Activated naive CD8-positive, alpha-beta T cell (primary cell): ENCODE measurements around the gene ZFP64.

Experiments used
- H3K27ac Mint-ChIP-seq: one replicate; pipeline ENCODE4 v1.8.0; 2021; ENCODE audit warnings: mixed read lengths
- H3K27me3 Mint-ChIP-seq: one replicate; pipeline ENCODE4 v1.8.0; 2021; ENCODE audit warnings: mixed read lengths
- H3K36me3 Mint-ChIP-seq: one replicate; pipeline ENCODE4 v1.8.0; 2021; ENCODE audit warnings: mixed read lengths
- H3K4me1 Mint-ChIP-seq: one replicate; pipeline ENCODE4 v1.8.0; 2021; ENCODE audit warnings: low read depth, mixed read lengths
- H3K4me3 Mint-ChIP-seq: one replicate; pipeline ENCODE4 v1.8.0; 2021; ENCODE audit warnings: mild to moderate bottlenecking, mixed read lengths
- H3K9me3 Mint-ChIP-seq: one replicate; pipeline ENCODE4 v1.8.0; 2021; ENCODE audit warnings: low read depth, mixed read lengths

The ZFP64 gene

GRCh38 chr20:52118016-52118623 is 73.5 kb downstream of the ZFP64 start:
- H3K4me3 Mint-ChIP-seq: no peak overlapping the region
- H3K27me3 Mint-ChIP-seq: no peaks in the 10 kb centered on the region
- H3K27ac Mint-ChIP-seq: no peak overlapping the region
- no peaks in the 10 kb centered on the region for H3K4me1 Mint-ChIP-seq
- H3K36me3 Mint-ChIP-seq: peaks cover 8% of the 10 kb centered on the region
- H3K9me3 Mint-ChIP-seq: no peaks in the 10 kb centered on the region

GRCh38 chr20:52110456-52110855 is 81.1 kb downstream of the ZFP64 start:
- H3K27me3 Mint-ChIP-seq: peaks cover 5% of the 10 kb centered on the region
- no peak overlapping the region for H3K27ac Mint-ChIP-seq

DNA sequence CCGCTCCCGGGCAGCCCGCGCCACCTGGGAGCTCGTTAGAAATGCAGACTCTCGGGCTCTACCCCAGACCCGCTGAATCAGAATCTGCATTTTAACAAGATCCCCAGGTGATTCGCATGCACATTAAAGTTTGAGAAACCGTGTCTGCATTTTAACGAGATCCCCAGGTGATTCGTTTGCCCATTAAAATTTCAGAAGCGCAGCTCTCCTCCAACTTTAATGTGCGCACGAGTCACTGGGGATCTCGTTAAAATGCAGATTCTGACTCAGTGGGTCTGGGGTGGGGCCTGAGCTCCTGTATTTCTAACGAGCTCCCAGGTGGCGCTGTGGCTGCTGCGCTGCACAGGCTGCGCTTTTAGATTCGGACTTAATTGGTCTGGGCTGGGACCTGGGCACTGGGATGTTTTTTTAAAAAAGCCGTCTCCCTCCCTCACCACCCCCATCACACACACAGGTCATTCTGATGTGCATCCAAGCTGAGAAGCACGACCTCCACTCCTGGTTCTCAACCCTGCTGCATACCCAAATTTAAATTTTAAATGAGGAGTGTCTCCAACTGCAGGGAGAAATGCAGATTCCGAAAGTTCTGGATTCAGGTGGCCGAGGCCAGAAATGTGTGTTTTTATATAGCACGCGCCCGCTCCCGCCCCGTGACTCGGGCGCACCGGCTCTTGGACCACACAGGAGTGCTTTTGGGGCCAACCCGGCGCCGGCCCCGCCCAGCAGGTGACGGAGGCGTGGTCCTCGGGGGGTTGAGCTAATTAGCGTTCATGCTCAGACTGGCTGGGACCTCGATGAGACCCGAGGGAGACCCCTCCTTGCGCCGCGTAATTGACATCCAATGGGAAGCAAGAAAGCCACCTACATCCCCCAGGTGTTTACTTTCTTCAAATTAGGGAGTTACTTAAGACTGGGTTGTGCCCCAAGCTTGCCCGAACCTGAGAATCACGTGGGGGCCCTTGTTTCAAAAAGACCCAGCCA is 85.8 kb downstream of the ZFP64 start:
- Mint-ChIP-seq H3K27ac (no peak overlapping the region), H3K36me3 (peaks cover 6% of the 10 kb centered on the region), H3K9me3 (no peaks in the 10 kb centered on the region), H3K4me1 (peaks cover 21% of the 10 kb centered on the region), H3K27me3 (peaks cover 15% of the 10 kb centered on the region), H3K4me3 (peak overlapping the region; percentile 62)

More at GRCh38 chr20:52110456-52110855, 81.1 kb downstream of the ZFP64 start:
- Mint-ChIP-seq H3K4me1 (peaks cover 4% of the 10 kb centered on the region), H3K4me3 (no peak overlapping the region), H3K9me3 (no peaks in the 10 kb centered on the region), H3K36me3 (peaks cover 6% of the 10 kb centered on the region)

DNA sequence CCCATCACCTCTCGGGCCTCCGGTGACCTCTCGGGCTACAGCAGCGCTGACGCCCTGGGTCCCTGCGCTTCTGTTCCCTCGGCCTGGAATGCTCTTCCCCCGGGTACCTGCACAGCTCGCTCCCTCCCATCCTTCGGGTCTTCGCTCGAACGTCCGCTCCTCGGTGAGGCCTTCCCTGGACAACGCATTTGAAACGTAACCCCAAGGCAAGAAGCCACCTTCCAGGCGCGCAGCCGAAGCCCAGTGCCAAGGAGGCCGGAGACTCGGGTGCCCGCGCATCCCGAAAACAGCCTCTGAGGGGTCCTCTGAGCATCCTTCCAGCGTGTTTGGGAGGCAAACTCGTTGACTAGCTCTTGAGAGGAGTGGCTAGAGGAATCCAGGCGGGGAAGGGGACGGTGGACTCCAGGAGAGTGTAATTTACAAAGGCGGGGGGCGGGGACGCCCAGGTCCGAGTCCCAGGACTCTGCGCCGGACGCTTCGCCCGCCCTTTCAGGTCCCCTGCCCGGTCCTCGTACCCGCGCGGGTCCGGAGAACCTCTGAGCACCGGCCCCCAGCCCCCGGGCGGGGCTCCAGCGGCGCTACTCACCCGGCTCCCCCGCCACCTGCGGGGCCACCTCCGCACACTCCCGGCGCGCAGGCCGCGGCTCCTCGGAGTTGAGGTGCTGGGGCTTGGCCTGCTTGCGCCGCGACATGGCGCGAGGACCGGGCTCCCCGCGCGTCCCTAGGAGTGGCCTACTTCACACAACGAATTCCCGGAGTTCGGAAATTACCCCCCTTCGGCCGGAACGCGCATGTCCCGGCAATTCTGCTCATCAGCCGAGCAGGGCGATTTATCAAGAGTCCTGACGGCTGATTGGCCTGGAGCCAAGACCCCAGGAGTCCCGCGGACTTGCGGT is 86.8 kb downstream of the ZFP64 start:
- Mint-ChIP-seq H3K27me3 (peaks cover 15% of the 10 kb centered on the region), H3K4me1 (peaks cover 21% of the 10 kb centered on the region), H3K4me3 (peak overlapping the region; percentile 84), H3K27ac (no peak overlapping the region), H3K36me3 (peaks cover under 1% of the 10 kb centered on the region), H3K9me3 (no peaks in the 10 kb centered on the region)

GRCh38 chr20:52103913-52104545 is 87.5 kb downstream of the ZFP64 start:
- no peak overlapping the region for H3K27ac Mint-ChIP-seq
- no peaks in the 10 kb centered on the region for H3K9me3 Mint-ChIP-seq
- H3K27me3 Mint-ChIP-seq: peaks cover 15% of the 10 kb centered on the region
- H3K4me3 Mint-ChIP-seq: peak overlapping the region; percentile 84
- H3K4me1 Mint-ChIP-seq: peaks cover 21% of the 10 kb centered on the region
- no peaks in the 10 kb centered on the region for H3K36me3 Mint-ChIP-seq

- peak overlapping the region; percentile 84 for H3K4me3 Mint-ChIP-seq
- no peaks in the 10 kb centered on the region for H3K36me3 Mint-ChIP-seq
- no peak overlapping the region for H3K27ac Mint-ChIP-seq
- peaks cover 13% of the 10 kb centered on the region for H3K27me3 Mint-ChIP-seq
- H3K9me3 Mint-ChIP-seq: no peaks in the 10 kb centered on the region
- peaks cover 21% of the 10 kb centered on the region for H3K4me1 Mint-ChIP-seq
Measured at GRCh38 chr20:52103335-52103912, 88.2 kb downstream of the ZFP64 start.

DNA sequence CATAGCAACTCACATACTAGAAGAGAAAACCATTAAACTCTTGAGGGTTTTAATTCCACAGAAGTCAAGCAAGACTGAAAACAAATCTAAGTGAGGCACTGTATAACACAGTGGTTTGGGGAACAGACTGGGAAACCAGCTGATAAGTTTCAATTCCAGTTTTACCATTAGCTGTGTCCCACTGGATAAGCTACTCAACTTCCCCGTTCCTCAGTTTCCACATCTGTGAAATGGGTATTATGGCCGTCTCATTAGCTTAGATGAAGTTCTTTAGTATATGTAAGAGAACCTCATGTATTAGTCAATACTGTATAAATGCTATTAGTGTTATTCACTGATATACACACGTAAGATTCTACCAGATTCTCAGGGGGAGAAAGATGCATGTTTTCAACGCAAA is 89.0 kb downstream of the ZFP64 start:
- Mint-ChIP-seq H3K27ac (no peak overlapping the region), H3K4me1 (peaks cover 21% of the 10 kb centered on the region), H3K4me3 (peak overlapping the region; percentile 11), H3K27me3 (peaks cover 13% of the 10 kb centered on the region), H3K9me3 (no peaks in the 10 kb centered on the region), H3K36me3 (peaks cover 2% of the 10 kb centered on the region)

DNA sequence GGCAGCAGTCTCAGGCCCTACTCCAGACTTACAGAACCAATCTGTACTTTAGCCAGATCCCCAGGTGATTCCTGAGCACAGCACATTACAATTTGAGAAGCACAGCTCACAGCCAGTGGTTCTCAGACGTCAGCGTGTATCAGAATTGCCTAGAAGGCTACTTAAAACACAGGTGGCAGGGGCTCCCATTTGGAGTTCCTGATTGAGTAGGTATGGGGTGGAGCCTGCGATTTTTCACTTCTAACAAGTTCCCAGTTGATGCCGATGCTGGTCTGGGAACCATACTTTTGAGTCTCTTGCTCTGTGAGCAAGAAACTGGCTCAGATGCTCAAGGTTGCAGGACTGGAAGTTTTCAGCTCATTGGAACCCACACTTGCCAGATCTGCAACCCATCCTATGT is 89.5 kb downstream of the ZFP64 start:
- Mint-ChIP-seq H3K36me3 (peaks cover 2% of the 10 kb centered on the region), H3K9me3 (no peaks in the 10 kb centered on the region), H3K27ac (no peak overlapping the region), H3K4me3 (no peak overlapping the region), H3K4me1 (peaks cover 21% of the 10 kb centered on the region), H3K27me3 (peaks cover 13% of the 10 kb centered on the region)
